Stimulated activated CD8-positive, alpha-beta memory T cell treated with anti-CD3 and anti-CD28 coated beads, Interleukin-2, amount 100 ng/mL, for 1 hour (primary cell): Measurements from ENCODE around the gene CHST15.

Experiments used
- DNase-seq, 2 donors: peaks; one replicate each; pipeline ENCODE4 v3.0.0-alpha.2; 2020; ENCODE audit warnings: low read depth in 2 of 2

CHST15 gene

GRCh38 chr10:124030061-124030460, 63.3 kb downstream of the CHST15 start:
- no peak for DNase-seq

DNA sequence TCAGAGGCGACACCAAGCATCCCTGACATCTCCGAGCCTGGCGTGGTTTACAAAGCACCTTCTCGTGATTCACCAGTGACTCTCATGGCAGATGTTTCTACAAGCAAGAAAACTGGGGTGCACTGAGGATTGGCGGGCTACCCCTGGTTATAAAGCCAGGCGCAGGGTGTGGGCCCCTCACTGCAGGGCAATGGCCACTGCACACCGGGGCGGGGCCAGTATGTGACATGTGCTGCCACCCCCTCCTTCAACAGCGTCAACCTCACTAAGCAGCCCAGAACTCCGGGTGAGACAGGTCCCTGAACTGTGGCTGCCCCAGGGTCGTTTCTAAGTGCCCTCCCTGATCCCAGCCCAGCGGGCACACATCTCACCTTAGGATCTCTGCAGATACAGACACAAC, 63.8 kb downstream of the CHST15 start:
- no peak for DNase-seq

- no peak for DNase-seq
Observed at GRCh38 chr10:124028700-124029480, 64.5 kb downstream of the CHST15 start.

DNA sequence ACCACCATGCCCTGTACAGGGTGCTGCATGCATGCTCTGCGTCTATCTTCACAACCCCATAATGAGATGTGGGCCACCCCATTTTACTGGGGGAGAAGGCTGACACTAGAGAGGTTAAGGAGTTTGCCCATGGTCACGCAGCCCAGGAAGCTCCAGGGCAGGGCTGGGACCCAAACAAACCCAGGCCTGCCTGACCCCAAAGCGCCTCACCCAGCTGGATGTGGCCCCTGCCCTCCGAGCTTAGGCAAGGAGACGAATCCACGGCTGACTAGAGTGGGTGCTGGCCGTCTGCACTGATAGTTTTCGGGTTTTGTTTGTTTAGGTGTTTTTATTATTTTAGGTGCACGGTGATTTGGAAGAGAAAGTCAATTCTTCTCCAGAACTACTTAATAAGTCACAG, 65.7 kb downstream of the CHST15 start:
- no peak for DNase-seq

GRCh38 chr10:124027031-124027611, 66.3 kb downstream of the CHST15 start:
- DNase-seq: no peak

GRCh38 chr10:124026589-124026939, 66.8 kb downstream of the CHST15 start:
- DNase-seq: no peak

DNA sequence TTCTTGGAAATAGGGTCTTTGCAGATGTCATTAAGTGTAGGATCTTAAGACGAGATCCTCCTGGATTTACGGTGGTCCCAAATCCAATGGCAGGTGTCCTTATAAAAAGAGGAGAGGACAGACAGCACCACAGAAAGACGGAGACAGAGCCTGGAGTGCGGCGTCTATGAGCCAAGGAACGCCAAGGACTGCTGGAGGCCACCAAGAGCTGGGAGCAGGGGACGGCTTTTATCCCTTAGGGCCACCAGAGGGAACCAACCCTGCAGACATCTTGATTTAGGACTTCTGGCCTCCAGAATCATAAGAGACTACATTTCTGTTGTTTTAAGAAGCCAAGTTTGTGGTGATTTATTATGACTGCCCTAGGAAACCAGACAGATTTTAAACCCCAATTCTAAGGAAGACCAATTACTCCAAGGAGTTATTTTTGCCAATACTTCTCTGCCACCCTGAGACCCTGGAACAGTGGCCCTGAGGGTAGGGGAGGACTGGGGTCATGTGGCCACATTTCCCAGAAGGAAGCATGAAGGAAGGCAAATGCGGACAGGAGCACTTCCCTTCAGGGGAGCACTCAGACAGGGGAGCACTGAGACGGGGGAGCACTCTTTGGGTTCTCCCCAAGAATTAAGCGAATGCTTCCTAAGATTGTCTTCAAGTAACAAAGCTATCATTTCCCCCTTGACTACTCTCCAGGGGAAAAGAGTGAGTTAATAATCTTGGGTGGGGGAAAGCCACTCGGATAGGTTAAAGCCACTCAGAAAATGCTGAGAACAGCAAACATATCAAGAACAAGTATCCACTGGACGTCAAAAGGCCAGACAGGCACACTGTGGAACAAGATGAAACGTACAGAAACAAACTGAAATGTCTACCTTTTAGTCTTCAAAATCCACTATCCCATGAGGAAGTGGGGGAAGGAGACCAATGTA, 67.5 kb downstream of the CHST15 start:
- DNase-seq: no peak

DNA sequence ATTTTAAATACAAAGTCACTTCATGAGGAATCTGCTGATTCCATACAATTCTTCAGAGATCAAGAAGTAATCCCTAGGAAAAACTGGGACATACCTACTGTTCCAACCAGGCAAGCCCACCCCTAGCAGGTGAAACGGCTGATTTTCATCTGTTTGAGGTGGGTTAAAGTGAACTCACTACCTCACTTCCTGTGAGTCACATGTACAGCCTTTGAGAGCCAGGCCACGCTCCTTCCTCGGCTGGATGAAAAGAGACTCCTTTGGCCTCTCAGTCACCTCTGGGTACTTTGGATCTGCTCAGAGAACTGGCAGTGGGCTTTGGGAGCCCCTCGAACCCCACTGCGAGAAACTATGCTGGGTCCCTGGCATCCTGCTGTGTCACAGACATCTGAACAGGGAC, 68.2 kb downstream of the CHST15 start:
- no peak for DNase-seq

GRCh38 chr10:124022066-124022465, 71.3 kb downstream of the CHST15 start:
- no peak for DNase-seq

GRCh38 chr10:124020981-124021815, 72.2 kb downstream of the CHST15 start:
- DNase-seq: no peak

DNA sequence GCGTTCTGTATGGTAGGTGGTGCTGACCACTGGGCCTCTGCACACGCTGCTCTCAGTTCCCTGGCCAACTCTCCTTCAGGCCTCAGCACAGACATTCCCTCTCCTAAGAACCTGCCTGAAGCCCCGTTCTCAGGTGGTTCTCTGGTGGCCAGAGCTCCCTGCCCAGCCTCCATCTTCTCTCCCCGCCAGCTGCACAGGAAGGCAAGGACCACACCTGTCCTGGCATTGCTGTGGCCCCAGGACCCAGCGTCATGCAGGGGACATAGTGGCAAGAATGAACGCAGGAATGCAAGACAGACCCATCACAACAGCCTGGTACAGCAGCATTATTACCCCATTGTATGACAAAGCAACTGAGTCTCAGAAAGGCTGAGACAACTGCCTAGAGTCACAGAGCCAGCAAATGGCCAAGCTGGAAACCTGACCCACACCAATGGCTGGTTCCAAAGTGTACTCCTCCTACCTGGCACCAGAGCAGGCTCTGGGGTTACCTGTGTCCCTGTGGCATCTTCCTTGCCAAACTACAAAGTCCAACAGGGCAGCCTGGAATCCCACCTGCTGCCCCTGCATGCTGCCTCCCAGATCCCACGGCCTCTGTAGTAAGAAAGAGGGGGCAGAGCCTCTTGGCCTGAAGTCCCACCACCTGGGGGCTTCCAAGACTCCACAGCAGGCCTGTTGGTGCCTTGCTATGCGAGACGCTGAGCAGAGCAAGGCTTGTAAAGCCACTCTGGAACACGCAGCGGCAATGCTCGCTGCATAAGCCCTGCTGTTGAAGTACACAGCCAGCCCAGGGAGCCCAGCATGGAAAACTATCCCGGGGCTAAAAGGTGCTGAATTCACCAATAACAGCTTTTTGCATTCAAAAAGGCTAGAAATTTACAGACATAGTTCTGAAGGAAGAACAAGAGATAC, 73.3 kb downstream of the CHST15 start:
- no peak for DNase-seq

- no peak for DNase-seq
Observed at GRCh38 chr10:124018886-124019525, 74.4 kb downstream of the CHST15 start.

- no peak for DNase-seq
Observed at GRCh38 chr10:124017729-124018128, 75.7 kb downstream of the CHST15 start.

- DNase-seq: no peak
Observed at GRCh38 chr10:124016804-124017375, 76.5 kb downstream of the CHST15 start.

GRCh38 chr10:124015991-124016390, 77.4 kb downstream of the CHST15 start:
- no peak for DNase-seq

DNA sequence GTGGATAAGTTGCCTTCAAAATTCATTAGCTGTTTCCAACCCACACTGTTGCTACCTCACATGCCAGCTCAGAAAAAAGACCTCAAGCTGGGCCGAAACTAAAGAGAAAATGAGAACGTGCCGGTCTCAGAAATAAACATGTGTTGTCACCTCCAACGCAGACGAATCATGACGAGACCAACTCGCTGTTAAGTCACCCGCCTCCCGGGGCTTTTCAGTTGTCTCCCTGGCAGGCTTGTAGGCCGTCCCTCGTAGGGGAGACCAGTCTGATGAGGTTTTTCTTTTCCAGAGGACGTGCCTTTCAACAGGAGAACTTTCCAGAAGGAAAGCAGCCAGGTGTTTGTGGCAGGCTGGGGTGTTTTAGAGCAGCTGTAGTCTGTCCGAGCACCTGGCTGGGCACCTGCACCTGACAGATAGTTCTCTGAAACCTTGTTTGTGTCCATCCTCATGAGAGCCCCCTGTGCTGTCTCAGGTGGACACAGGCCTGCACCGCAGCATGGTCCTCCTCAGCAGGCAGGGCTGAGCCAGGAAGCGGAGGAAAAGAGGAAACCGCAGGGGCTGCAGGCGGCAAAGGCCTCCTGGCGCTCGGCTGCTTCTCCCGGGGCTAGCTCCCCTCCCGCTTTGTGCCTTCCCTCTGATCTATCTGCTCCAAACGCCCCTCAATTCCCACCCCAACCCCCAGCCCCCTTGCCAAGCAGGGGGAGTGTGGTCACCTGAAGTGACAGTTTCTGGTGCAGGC, 78.8 kb downstream of the CHST15 start:
- no peak for DNase-seq

GRCh38 chr10:124013916-124014315, 79.5 kb downstream of the CHST15 start:
- no peak for DNase-seq

DNA sequence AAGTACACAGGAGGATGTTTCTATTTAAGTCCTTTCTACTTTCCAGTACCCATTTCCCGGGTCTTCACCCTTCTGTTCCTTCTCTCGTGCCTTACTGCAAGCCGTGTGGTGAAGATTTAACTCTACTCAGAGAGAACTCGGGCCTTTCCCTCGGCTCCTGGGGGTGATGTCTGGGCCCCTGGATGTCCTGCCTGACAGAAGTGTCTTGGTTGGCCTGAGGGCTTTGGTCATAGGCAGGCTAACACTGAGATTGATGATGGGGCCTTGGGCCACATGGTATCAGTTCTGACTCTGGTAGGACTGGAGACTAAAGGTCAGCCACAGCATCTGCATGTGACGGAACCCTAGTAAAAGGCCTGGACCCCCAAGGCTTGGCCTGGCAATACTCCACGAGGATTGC, 80.4 kb downstream of the CHST15 start:
- no peak for DNase-seq

DNA sequence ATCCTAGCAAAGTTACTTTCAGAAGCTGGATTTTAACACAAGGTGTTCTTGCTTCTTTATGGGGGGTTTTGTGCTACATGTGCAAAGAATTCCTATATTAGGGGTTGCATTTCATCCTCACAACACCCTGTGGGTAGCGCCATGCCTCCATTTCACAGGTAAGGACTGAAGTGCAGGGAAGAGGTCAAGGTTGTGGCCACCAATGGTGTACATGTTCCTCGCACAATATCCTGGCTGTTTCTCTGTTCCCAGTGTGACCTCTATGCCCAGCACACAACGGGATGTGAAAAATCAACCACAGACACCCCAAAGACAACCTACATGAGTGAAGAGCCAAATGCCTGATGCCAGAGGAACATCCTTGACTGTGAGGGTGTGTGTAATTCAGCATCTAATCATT, 80.8 kb downstream of the CHST15 start:
- DNase-seq: no peak
